HPDE6-E6E7 (cell line): ENCODE data around the gene UCKL1.

ENCODE experiments used
- DNase-seq: peaks from one replicate; pipeline ENCODE4 v3.0.0; 2011; ENCODE audit warnings: missing footprints; ENCODE audit errors: extremely low spot score

UCKL1 gene

DNA sequence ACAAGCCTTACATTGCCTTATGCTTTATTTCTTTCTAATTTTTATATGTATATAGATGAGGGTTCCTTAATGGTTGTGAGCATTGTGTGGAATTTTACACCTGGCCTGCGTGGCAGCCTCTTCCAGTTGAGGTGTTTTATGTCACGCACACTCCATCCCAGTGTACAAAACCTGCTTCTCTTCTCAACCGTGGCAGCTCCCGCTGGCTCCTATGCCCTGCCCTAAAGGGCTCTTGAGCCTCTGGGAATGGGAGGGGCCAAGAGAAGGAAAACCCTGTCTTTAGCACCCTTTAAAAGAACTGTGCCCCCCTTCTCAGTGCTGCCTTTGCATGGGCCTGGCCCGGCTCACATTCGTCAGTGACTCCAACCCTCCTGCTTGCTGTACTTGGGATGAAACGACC lies 65.6 kb downstream of the UCKL1 start:
- DNase-seq: no peak

GRCh38 chr20:63890201-63890576 lies 66.0 kb downstream of the UCKL1 start:
- no peak for DNase-seq
